GM12878 (cell line): ENCODE measurements around the gene CREG2. TPM values are rescaled to one million over a fixed set of nuclear protein-coding genes. Genes with fewer than 3 reads are reported as not detected.

Source experiments
- ATAC-seq: fragments of 200-7000 bp; cut with Tn5 transposase; 3 replicates; pipeline ENCODE4 v1.9.1; 2020; ENCODE audit warnings: mild to moderate bottlenecking, moderate library complexity
- BruUV-seq: library from RNA; stranded (reverse); fragments of 400-500 nt; replicated peaks from 2 replicates; lab custom pipeline; 2021; lab: Mats Ljungman, UMichigan
- CTCF ChIA-PET: fragments of 300-600 bp; sonication (Branson Sonifier 250); formaldehyde crosslinking; extraction: SDS; loops from one replicate; lab custom pipeline; 2021; ENCODE audit warnings: inconsistent platforms; lab: Yijun Ruan, JAX
- POLR2A ChIA-PET: fragments of 350-600 bp; formaldehyde crosslinking; extraction: SDS; loops from one replicate; lab custom pipeline; 2021; ENCODE audit warnings: inconsistent platforms; lab: Charles Lee
- RAD21 ChIA-PET: fragments of 300-600 bp; sonication (Branson Sonifier 250); formaldehyde crosslinking; loops from one replicate; lab custom pipeline; 2023; ENCODE audit warnings: antibody characterized with exemption; ENCODE audit not compliant: unreplicated experiment; lab: Charles Lee
- SMC1A ChIA-PET: fragments of 300-600 bp; sonication (Branson Sonifier 250); formaldehyde crosslinking; loops from one replicate; lab custom pipeline; 2023; ENCODE audit not compliant: unreplicated experiment, uncharacterized antibody; lab: Charles Lee
- DNase-seq: peaks from one replicate; pipeline ENCODE4 v3.0.0-alpha.2; 2011; ENCODE audit warnings: low read depth, low spot score
- FAIRE-seq: peaks from 3 replicates; lab custom pipeline; 2011; peaks lifted over from hg19 to GRCh38; lab: Jason Lieb, UNC
- H2AFZ ChIP-seq: 2 replicates; pipeline ENCODE4 v1.6.0; 2011; ENCODE audit warnings: low read depth, low read length, control low read depth; ENCODE audit not compliant: control insufficient read depth
- H3K27ac ChIP-seq: 2 replicates; pipeline ENCODE4 v1.5.1; 2011; ENCODE audit warnings: control low read depth; ENCODE audit not compliant: control insufficient read depth, insufficient read depth
- H3K27me3 ChIP-seq, 2 experiments: replicated peaks in 1 of 2; 2 replicates each; pipeline versions ENCODE4 v1.6.0 to v1.6.1; 2011; ENCODE audit warnings: low read length in 1 of 2; ENCODE audit not compliant: control insufficient read depth in 2 of 2, insufficient read depth in 2 of 2
- H3K36me3 ChIP-seq, 2 experiments: 2 replicates each; pipeline ENCODE4 v1.5.1; 2011; ENCODE audit warnings: low read length in 1 of 2; ENCODE audit not compliant: control insufficient read depth in 2 of 2, insufficient read depth in 2 of 2
- H3K4me1 ChIP-seq: 2 replicates; pipeline ENCODE4 v1.6.1; 2011; ENCODE audit warnings: mild to moderate bottlenecking, low read length, moderate library complexity, mixed read lengths; ENCODE audit not compliant: control insufficient read depth, insufficient read depth
- H3K4me2 ChIP-seq: 2 replicates; pipeline ENCODE4 v1.6.0; 2011; ENCODE audit warnings: control low read depth; ENCODE audit not compliant: control insufficient read depth, insufficient read depth
- H3K4me3 ChIP-seq: fragments of 200-600 bp; sonication (generic); 2 replicates; pipeline ENCODE4 v1.5.1; 2016
- H3K79me2 ChIP-seq: 2 replicates; pipeline ENCODE4 v1.6.0; 2011; ENCODE audit warnings: low read length; ENCODE audit not compliant: control insufficient read depth, insufficient read depth
- H3K9ac ChIP-seq: 2 replicates; pipeline ENCODE4 v1.8.0; 2011; ENCODE audit warnings: low read length, control low read depth, mixed read lengths; ENCODE audit not compliant: control insufficient read depth, insufficient read depth
- H3K9me3 ChIP-seq: replicated peaks from 3 replicates; pipeline ENCODE4 v1.5.1; 2011; ENCODE audit warnings: mild to moderate bottlenecking, low read length; ENCODE audit not compliant: control insufficient read depth, insufficient read depth
- H4K20me1 ChIP-seq: 2 replicates; pipeline ENCODE4 v1.6.0; 2011; ENCODE audit not compliant: control insufficient read depth, insufficient read depth
- BACH1 ChIP-seq: fragments of 450-650 bp; IDR thresholded peaks from 2 replicates; pipeline ENCODE4 v1.6.1; 2017; ENCODE audit warnings: mild to moderate bottlenecking, borderline replicate concordance
- HCFC1 ChIP-seq: fragments of 150-350 bp; IDR thresholded peaks from 2 replicates; pipeline ENCODE4 v1.6.1; 2014; ENCODE audit warnings: low read length
- JUNB ChIP-seq: IDR thresholded peaks from 2 replicates; pipeline ENCODE4 v1.6.1; 2016; ENCODE audit warnings: antibody characterized with exemption, mild to moderate bottlenecking
- KLF5 ChIP-seq: fragments of 450-650 bp; IDR thresholded peaks from 2 replicates; pipeline ENCODE4 v1.6.1; 2014; ENCODE audit warnings: mild to moderate bottlenecking; ENCODE audit not compliant: partially characterized antibody
- NR2C1 ChIP-seq: fragments of 450-650 bp; IDR thresholded peaks from 2 replicates; pipeline ENCODE4 v1.6.1; 2017; ENCODE audit warnings: antibody characterized with exemption, mild to moderate bottlenecking, moderate library complexity
- SREBF2 ChIP-seq: IDR thresholded peaks from 2 replicates; pipeline ENCODE4 v1.6.1; 2012; ENCODE audit warnings: mild to moderate bottlenecking, low read length
- TAF1 ChIP-seq: IDR thresholded peaks from 2 replicates; pipeline ENCODE4 v1.6.1; 2011; ENCODE audit warnings: mild to moderate bottlenecking, low read depth, low read length, borderline replicate concordance
- YBX1 ChIP-seq: fragments of 450-650 bp; IDR thresholded peaks from 2 replicates; pipeline ENCODE4 v1.6.1; 2016; ENCODE audit warnings: antibody characterized with exemption
- WGBS: methylation state at CpG from one replicate; pipeline ENCODE4 v1.1.6; 2016; ENCODE audit warnings: low lambda C conversion rate; ENCODE audit not compliant: insufficient replicate concordance, insufficient coverage; ENCODE audit errors: missing lambda C conversion rate; 5-methylcytosine and 5-hydroxymethylcytosine counted together
- in situ Hi-C: fragments of 300-500 bp; cut with MboI; formaldehyde crosslinking; loops from 9 replicates; pipeline ENCODE4 v1.14.3; 2018; ENCODE audit warnings: mixed read lengths
- intact Hi-C: fragments of 100-400 bp; cut with micrococcal nuclease; formaldehyde crosslinking; loops from one replicate; pipeline ENCODE4 v1.14.2; 2022; ENCODE audit not compliant: unreplicated experiment
- polyA plus RNA-seq, 11 experiments: library from polyadenylated mRNA; depleted of rRNA in 4 of 11; unstranded in 6 of 11; stranded (reverse) in 5 of 11; fragments of >200 nt; fragmentation: Nextera tagmentation in 4 of 11; fragmentation: Illumina TruSeq in 1 of 11; extraction: Ambion mirVana in 4 of 11; extraction: Trizol in 1 of 11; gene quantifications; 1 replicate in 1 of 11; 2 replicates in 10 of 11; pipeline versions ENCODE4 v1.2.1 to v1.2.3, GENCODE V29; 2011 to 2016; ENCODE audit warnings: inconsistent platforms in 2 of 11, missing spikeins in 2 of 11, low read depth in 1 of 11
- total RNA-seq, 4 experiments: library from RNA; depleted of rRNA in 3 of 4; stranded (reverse); fragments of >200 nt in 3 of 4; fragmentation: Illumina TruSeq in 1 of 4; extraction: Trizol in 1 of 4; gene quantifications; 2 replicates each; pipeline versions ENCODE4 v1.2.1 to v1.2.3, GENCODE V29; 2013 to 2021
- TF ChIP-seq, protein P1 (sequence below): fragments of 450-650 bp; IDR thresholded peaks from 2 replicates; pipeline ENCODE4 v1.6.1; 2017; ENCODE audit warnings: mild to moderate bottlenecking, low read depth, inconsistent platforms; ENCODE audit not compliant: poor library complexity, severe bottlenecking
- TF ChIP-seq, protein P2 (sequence below): fragments of 450-650 bp; IDR thresholded peaks from 2 replicates; pipeline ENCODE4 v1.6.1; 2017; ENCODE audit warnings: mild to moderate bottlenecking, moderate library complexity
- TF ChIP-seq, protein P3 (sequence below): fragments of 450-650 bp; IDR thresholded peaks from 2 replicates; pipeline ENCODE4 v1.6.1; 2018; ENCODE audit warnings: borderline replicate concordance, mild to moderate bottlenecking; ENCODE audit not compliant: partially characterized antibody

The CREG2 gene
- total and polyA plus RNA-seq, 10 of the 15 experiments (the other 5 are each of a cell fraction or from before 2014, with no cell fraction given), result not detected

DNA sequence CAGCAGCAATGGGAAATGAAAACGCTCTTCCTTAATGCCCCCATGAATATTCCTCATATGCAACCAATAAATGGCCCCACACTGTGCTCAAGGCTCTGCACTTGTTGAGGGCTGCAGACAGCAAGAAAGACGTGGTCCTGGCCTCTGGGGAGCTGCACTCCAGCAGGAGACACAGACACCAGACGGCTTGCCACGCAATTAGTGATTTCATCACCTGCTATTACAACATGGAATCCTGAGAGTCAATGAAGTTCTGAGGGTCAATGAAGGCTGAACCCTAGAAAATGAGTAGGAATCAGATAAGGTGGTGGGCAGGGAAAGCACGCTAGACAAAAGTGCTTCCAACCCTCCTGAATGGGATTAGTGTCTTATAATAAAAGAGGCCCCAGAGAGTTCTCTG, 18.9 kb downstream of the CREG2 start:
- POLR2A ChIA-PET, result no interaction called here
- Histone ChIP-seq H3K36me3 (no peaks in the 10 kb centered on the region), H3K4me3 (no peak overlapping the region), H2AFZ (no peak overlapping the region), H3K79me2 (no peaks in the 10 kb centered on the region), H4K20me1 (no peaks in the 10 kb centered on the region), H3K27me3 (no peaks in the 10 kb centered on the region), H3K4me2 (no peak overlapping the region), H3K9ac (no peak overlapping the region), H3K4me1 (no peaks in the 10 kb centered on the region), H3K9me3 (no peaks in the 10 kb centered on the region), H3K27ac (no peak overlapping the region)
- in situ Hi-C loops, result no loop called here
- DNase-seq, result no peak
- FAIRE-seq, result no peak
- RAD21 ChIA-PET, result no interaction called here
- CTCF ChIA-PET, result no interaction called here
- 24% methylated on average over 5 of the region's 5 CpGs for WGBS
- intact Hi-C loops, result no loop called here
- SMC1A ChIA-PET, result no interaction called here
- no TSS peak for BruUV-seq
- no peak for ATAC-seq
- TF ChIP-seq HCFC1 (no peak), NR2C1 (no peak), TAF1 (no peak), BACH1 (no peak), YBX1 (no peak), KLF5 (no peak), SREBF2 (no peak), JUNB (no peak)
- TF ChIP-seq, protein P1, sequence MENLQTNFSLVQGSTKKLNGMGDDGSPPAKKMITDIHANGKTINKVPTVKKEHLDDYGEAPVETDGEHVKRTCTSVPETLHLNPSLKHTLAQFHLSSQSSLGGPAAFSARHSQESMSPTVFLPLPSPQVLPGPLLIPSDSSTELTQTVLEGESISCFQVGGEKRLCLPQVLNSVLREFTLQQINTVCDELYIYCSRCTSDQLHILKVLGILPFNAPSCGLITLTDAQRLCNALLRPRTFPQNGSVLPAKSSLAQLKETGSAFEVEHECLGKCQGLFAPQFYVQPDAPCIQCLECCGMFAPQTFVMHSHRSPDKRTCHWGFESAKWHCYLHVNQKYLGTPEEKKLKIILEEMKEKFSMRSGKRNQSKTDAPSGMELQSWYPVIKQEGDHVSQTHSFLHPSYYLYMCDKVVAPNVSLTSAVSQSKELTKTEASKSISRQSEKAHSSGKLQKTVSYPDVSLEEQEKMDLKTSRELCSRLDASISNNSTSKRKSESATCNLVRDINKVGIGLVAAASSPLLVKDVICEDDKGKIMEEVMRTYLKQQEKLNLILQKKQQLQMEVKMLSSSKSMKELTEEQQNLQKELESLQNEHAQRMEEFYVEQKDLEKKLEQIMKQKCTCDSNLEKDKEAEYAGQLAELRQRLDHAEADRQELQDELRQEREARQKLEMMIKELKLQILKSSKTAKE, result no peak
- TF ChIP-seq, protein P2, sequence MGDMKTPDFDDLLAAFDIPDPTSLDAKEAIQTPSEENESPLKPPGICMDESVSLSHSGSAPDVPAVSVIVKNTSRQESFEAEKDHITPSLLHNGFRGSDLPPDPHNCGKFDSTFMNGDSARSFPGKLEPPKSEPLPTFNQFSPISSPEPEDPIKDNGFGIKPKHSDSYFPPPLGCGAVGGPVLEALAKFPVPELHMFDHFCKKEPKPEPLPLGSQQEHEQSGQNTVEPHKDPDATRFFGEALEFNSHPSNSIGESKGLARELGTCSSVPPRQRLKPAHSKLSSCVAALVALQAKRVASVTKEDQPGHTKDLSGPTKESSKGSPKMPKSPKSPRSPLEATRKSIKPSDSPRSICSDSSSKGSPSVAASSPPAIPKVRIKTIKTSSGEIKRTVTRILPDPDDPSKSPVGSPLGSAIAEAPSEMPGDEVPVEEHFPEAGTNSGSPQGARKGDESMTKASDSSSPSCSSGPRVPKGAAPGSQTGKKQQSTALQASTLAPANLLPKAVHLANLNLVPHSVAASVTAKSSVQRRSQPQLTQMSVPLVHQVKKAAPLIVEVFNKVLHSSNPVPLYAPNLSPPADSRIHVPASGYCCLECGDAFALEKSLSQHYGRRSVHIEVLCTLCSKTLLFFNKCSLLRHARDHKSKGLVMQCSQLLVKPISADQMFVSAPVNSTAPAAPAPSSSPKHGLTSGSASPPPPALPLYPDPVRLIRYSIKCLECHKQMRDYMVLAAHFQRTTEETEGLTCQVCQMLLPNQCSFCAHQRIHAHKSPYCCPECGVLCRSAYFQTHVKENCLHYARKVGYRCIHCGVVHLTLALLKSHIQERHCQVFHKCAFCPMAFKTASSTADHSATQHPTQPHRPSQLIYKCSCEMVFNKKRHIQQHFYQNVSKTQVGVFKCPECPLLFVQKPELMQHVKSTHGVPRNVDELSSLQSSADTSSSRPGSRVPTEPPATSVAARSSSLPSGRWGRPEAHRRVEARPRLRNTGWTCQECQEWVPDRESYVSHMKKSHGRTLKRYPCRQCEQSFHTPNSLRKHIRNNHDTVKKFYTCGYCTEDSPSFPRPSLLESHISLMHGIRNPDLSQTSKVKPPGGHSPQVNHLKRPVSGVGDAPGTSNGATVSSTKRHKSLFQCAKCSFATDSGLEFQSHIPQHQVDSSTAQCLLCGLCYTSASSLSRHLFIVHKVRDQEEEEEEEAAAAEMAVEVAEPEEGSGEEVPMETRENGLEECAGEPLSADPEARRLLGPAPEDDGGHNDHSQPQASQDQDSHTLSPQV, result no peak
- TF ChIP-seq, protein P3, sequence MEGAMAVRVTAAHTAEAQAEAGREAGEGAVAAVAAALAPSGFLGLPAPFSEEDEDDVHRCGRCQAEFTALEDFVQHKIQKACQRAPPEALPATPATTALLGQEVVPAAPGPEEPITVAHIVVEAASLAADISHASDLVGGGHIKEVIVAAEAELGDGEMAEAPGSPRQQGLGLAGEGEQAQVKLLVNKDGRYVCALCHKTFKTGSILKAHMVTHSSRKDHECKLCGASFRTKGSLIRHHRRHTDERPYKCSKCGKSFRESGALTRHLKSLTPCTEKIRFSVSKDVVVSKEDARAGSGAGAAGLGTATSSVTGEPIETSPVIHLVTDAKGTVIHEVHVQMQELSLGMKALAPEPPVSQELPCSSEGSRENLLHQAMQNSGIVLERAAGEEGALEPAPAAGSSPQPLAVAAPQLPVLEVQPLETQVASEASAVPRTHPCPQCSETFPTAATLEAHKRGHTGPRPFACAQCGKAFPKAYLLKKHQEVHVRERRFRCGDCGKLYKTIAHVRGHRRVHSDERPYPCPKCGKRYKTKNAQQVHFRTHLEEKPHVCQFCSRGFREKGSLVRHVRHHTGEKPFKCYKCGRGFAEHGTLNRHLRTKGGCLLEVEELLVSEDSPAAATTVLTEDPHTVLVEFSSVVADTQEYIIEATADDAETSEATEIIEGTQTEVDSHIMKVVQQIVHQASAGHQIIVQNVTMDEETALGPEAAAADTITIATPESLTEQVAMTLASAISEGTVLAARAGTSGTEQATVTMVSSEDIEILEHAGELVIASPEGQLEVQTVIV, result no peak
